Prostate gland (tissue), 2 donors: ENCODE data around the gene PSMB9. TPM values are rescaled to one million over a fixed set of nuclear protein-coding genes. Genes with fewer than 3 reads are reported as not detected.
A peak's percentile ranks its signal among the peaks of the same experiment; 100 is the strongest.

Source experiments
- DNase-seq: peaks from one replicate; pipeline ENCODE4 v3.0.0-alpha.2; 2019; ENCODE audit warnings: low spot score
- H3K27ac ChIP-seq, 2 donors: fragments of 200-600 bp; sonication (generic); 2 replicates each; pipeline ENCODE4 v1.5.1; 2017 to 2019
- H3K27me3 ChIP-seq: fragments of 200-600 bp; sonication (generic); replicated peaks from 2 replicates; pipeline ENCODE4 v1.5.1; 2019; ENCODE audit not compliant: insufficient read depth
- H3K36me3 ChIP-seq, 2 donors: fragments of 200-600 bp; sonication (generic); 1 replicate in 1 of 2; 2 replicates in 1 of 2; pipeline versions ENCODE4 v1.5.1 to v1.8.1; 2017 to 2019
- H3K4me1 ChIP-seq: fragments of 200-600 bp; sonication (generic); replicated peaks from 2 replicates; pipeline ENCODE4 v1.5.1; 2019
- H3K4me3 ChIP-seq, 2 donors: fragments of 200-600 bp; sonication (generic); 2 replicates each; pipeline ENCODE4 v1.5.1; 2017 to 2019
- H3K9me3 ChIP-seq: fragments of 200-600 bp; sonication (generic); 2 replicates; pipeline ENCODE4 v1.5.1; 2017
- CTCF ChIP-seq, 4 experiments: fragments of 200-600 bp in 2 of 4; fragments of 450-650 bp in 2 of 4; sonication (generic) in 2 of 4; IDR thresholded peaks; 1 replicate in 3 of 4; 2 replicates in 1 of 4; pipeline ENCODE4 v1.5.1; 2016 to 2019; ENCODE audit warnings: antibody characterized with exemption in 4 of 4, mild to moderate bottlenecking in 2 of 4, moderate library complexity in 2 of 4
- POLR2A ChIP-seq: fragments of 450-650 bp; IDR thresholded peaks from one replicate; pipeline ENCODE4 v1.6.1; 2016; ENCODE audit warnings: antibody characterized with exemption, mild to moderate bottlenecking
- POLR2AphosphoS5 ChIP-seq: sonication (generic); formaldehyde crosslinking; IDR thresholded peaks from one replicate; pipeline ENCODE4 v1.6.1; 2017; ENCODE audit warnings: antibody characterized with exemption
- WGBS: methylation state at CpG from one replicate; pipeline ENCODE4 v1.1.5; 2018; 5-methylcytosine and 5-hydroxymethylcytosine counted together
- intact Hi-C: fragments of 100-400 bp; cut with DNase I; formaldehyde crosslinking; loops from one replicate; pipeline ENCODE4 v1.14.2; 2022
- total RNA-seq, 2 donors: library from RNA; depleted of rRNA; stranded (reverse); fragments of >200 nt; gene quantifications; one replicate each; pipeline ENCODE4 v1.1.0, GENCODE V29; 2016

The PSMB9 gene
- total RNA-seq, 2 donors from 2014 or later = 22.4 to 27.7 TPM

GRCh38 chr6:32842690-32843089 is 11.3 kb upstream of the PSMB9 start:
- Histone ChIP-seq H3K36me3 (peaks cover 0 to 4% of the 10 kb centered on the region in 2 donors), H3K9me3 (no peaks in the 10 kb centered on the region), H3K27me3 (no peaks in the 10 kb centered on the region), H3K27ac (peak overlapping the region; percentile 91 to 95), H3K4me1 (peaks cover 2% of the 10 kb centered on the region), H3K4me3 (no peak overlapping the region)
- TF ChIP-seq CTCF (IDR thresholded peaks at IDR 0.05) (no peak), POLR2AphosphoS5 (no peak), POLR2A (no peak)
- no peak for DNase-seq
- intact Hi-C loops = loop anchor here (5.0 kb wide), 1 partner anchor 125 kb away; the partner anchor contains the start of gene BRD2
- whole genome bisulfite sequencing = 92% methylated on average over 8 of the region's 8 CpGs

- intact Hi-C loops = loop anchor here (5.0 kb wide), 1 partner anchor 124 kb away; the partner anchor contains the start of gene BRD2
- peaks cover 2% of the 10 kb centered on the region for H3K4me1 ChIP-seq
- peak overlapping the region; percentile 72 to 75 for H3K4me3 ChIP-seq
- no peak for TF ChIP-seq POLR2A
- DNase-seq = peak; percentile 15
- no peaks in the 10 kb centered on the region for H3K27me3 ChIP-seq
- peaks cover 0 to 10% of the 10 kb centered on the region in 2 donors for H3K36me3 ChIP-seq
- 7% methylated on average over 28 of the region's 28 CpGs for WGBS
- H3K9me3 ChIP-seq = no peaks in the 10 kb centered on the region
- peak overlapping the region; percentile 91 to 95 for H3K27ac ChIP-seq
Measured at GRCh38 chr6:32843331-32843978, 10.5 kb upstream of the PSMB9 start.

DNA sequence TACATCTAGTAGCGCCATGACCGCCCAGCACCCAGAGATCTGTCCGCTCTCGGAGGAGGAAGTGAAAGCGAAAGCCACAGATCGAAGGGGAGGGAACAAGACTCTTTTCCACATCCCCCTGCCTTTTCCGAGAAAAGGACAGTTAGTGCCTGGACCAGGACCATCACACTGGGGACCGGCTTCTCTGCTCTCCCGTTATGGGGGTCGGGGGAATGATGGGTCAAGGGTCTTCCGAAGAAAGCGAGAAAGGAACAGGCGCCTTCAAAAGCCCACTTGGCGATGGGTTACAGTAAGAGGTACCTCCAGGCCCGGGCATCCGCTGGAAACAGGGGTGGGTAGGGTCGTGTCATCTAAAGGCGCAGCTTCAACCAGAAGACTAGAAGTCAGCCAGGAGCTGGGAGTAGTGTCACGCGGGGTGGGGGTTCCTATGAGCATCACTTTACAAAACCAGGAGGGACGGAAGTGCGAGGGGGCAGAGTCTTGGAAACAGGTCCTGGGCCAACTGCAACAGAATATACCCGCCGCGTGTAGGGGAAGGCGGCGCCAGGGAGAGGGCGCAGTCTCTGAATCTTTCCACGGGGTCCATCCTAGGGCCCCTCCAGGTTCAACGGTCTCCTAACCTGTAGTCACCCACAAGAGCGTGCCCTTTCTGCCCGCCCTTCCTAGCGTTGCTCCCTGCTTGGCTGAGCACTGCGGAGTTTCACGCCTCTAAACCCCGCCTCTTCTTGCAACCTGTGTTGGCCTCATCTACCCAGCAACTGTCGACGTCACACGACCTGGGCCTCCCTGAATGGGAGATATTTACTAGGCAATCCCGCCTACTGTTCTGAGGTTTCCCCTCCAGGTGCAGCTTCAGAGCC is 9.8 kb upstream of the PSMB9 start, which contains the start of gene PSMB8:
Gene PSMB8, minus strand, starts transcription at position 69 of the 860 bp plus-strand sequence. Its CDS starts 51 bp downstream, at position 18.
- TF ChIP-seq POLR2A = peak; percentile 90
- TF ChIP-seq CTCF (IDR thresholded peaks at IDR 0.05) = peak in 2 of 4 experiments; percentile 35 to 43
- TF ChIP-seq POLR2AphosphoS5 = peak; percentile 98
- Histone ChIP-seq H3K9me3 (no peaks in the 10 kb centered on the region), H3K36me3 (peaks cover 0 to 13% of the 10 kb centered on the region in 2 donors), H3K27ac (peak within 1 kb of the TSS; percentile 91 to 95), H3K4me3 (peak within 1 kb of the TSS; percentile 72 to 75), H3K27me3 (no peaks in the 10 kb centered on the region), H3K4me1 (peaks cover 2% of the 10 kb centered on the region)
- WGBS = under 1% methylated on average over 35 of the region's 40 CpGs
- intact Hi-C loops = loop anchor here (5.0 kb wide), 1 partner anchor 123 kb away; the partner anchor contains the start of gene BRD2
- DNase-seq = peak; percentile 98

DNA sequence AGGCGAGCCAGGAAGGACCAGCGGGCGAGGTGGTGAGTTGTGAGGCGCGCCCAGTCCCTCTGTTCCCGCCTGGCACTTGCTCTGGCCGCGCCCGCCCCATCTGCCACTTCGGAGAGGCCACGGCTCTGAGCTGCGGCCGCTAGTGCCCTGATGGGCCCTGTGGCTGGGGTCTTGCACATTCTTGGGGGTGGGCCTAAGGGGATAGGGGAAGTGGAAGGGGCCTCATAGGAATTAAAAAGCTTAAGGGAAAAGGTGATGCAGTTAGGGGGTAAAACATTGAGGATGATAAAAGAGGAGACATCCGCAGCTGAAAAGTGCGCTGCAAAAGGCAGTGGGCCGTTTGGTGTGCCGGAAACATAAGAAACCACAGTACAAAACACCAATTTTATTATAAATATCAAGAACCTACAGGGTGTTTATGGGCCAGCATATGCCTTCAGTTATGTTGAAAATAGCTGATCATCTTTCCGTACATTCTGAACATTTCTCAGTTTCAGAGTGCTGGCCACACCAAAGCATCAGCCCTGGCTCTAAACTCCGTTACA is 9.1 kb upstream of the PSMB9 start:
- H3K4me3 ChIP-seq = peak overlapping the region; percentile 72 to 75
- peaks cover 0 to 13% of the 10 kb centered on the region in 2 donors for H3K36me3 ChIP-seq
- peaks cover 2% of the 10 kb centered on the region for H3K4me1 ChIP-seq
- H3K27me3 ChIP-seq = no peaks in the 10 kb centered on the region
- H3K27ac ChIP-seq = peak overlapping the region; percentile 91 to 95
- H3K9me3 ChIP-seq = no peaks in the 10 kb centered on the region
- WGBS = 28% methylated on average over 19 of the region's 19 CpGs
- TF ChIP-seq CTCF (IDR thresholded peaks at IDR 0.05) = no peak
- peak; percentile 88 for TF ChIP-seq POLR2A
- intact Hi-C loops = loop anchor here (5.0 kb wide), 1 partner anchor 122 kb away; the partner anchor contains the start of gene BRD2
- no peak for DNase-seq

DNA sequence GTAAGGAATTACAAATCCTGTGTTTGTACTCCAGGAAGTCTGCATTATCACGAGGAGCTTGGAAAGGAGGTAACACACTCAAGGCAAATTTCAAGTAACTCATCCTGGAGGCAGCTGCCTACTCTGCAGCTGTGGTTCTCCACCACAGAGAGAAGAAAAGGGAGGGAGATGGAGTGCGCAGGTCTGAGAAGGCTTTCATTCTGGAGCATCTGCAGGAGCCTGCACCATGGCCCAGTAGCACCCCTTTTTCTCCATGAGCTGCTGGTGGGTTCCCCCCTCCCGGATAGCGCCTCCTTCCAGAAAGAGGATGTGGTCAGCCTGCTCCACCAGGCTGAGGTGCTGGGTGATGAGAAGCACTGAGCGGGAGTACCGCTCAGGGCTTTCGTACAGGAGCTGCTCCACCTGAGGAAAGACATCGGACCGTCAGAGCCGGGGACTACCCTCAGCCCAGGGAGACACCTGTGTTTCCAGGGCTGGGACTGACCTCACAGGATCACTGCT is 8.6 kb upstream of the PSMB9 start:
- DNase-seq = no peak
- 79% methylated on average over 10 of the region's 10 CpGs for WGBS
- Histone ChIP-seq H3K27me3 (no peaks in the 10 kb centered on the region), H3K9me3 (no peaks in the 10 kb centered on the region), H3K4me3 (peak overlapping the region; percentile 72 to 75), H3K36me3 (peaks cover 0 to 13% of the 10 kb centered on the region in 2 donors), H3K4me1 (peaks cover 2% of the 10 kb centered on the region), H3K27ac (peak overlapping the region; percentile 91 to 95)
- no peak for TF ChIP-seq CTCF (IDR thresholded peaks at IDR 0.05)
- TF ChIP-seq POLR2A = no peak
- no peak for TF ChIP-seq POLR2AphosphoS5
- intact Hi-C loops = no loop called here
